Stimulated activated CD4-positive, alpha-beta T cell treated with anti-CD3 and anti-CD28 coated beads, Interleukin-2, amount 100 ng/mL, for 4 hours (primary cell): ENCODE measurements around the gene SHF.

Experiments used
- DNase-seq: peaks from one replicate; pipeline ENCODE4 v3.0.0-alpha.2; 2020; ENCODE audit warnings: low read depth

Gene SHF

DNA sequence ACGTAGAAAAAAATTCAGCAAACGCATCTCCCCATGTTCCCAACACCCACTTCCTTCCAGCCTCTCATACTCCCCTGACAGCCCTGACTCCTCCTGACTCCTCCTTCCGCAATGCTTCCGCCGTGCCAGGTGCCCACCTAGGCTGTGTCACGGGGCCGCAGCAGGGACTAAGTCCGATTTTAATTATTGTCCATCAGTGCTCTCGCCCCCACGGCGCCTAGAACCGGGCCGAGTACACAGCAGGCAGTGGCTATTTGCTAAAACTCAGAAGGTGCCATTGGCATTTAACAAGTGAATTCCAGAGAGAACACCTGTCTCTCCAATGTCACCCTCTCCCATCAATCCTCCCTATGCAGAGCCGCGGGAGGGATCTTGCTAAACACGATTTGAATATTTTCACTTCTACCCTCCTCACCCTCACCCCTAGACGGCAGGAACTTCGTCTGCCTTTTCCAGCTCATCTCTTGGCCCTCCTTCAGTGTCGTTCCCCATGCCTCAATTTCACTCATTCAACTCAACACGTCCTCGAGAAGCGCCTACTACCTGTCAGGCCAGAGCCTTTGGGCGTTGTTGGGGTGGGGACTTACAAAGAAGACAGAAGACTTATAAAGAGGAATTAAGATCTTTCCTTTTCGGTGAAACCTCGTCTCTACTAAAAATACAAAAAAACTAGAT is 11.5 kb upstream of the SHF start:
- DNase-seq = no peak

- DNase-seq = peak; percentile 86
Observed at GRCh38 chr15:45198337-45199135, 10.8 kb upstream of the SHF start.

DNA sequence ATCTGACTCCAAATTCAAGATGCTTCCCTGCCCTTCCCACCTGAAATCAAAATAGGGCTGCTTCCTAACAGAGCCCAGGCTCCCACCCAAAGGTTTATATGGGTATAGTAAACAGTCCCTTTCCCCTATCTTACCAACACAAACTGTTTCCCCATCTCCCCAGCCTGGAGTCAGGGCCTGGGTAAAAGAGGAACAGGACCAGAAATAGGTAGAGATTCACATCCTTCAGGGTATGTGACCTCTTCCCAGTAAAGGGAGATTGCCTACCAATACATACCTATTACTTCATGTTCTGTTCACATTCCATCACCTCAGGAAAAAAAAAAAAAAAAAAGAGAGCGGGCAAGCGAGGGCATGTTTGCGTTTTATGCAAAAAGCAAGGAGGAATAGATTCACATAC is 9.7 kb upstream of the SHF start:
- no peak for DNase-seq

- DNase-seq = no peak
Observed at GRCh38 chr15:45187578-45187893, 230 bp downstream of the SHF start.

- DNase-seq = no peak
Observed at GRCh38 chr15:45186771-45187577, 792 bp downstream of the SHF start.

DNA sequence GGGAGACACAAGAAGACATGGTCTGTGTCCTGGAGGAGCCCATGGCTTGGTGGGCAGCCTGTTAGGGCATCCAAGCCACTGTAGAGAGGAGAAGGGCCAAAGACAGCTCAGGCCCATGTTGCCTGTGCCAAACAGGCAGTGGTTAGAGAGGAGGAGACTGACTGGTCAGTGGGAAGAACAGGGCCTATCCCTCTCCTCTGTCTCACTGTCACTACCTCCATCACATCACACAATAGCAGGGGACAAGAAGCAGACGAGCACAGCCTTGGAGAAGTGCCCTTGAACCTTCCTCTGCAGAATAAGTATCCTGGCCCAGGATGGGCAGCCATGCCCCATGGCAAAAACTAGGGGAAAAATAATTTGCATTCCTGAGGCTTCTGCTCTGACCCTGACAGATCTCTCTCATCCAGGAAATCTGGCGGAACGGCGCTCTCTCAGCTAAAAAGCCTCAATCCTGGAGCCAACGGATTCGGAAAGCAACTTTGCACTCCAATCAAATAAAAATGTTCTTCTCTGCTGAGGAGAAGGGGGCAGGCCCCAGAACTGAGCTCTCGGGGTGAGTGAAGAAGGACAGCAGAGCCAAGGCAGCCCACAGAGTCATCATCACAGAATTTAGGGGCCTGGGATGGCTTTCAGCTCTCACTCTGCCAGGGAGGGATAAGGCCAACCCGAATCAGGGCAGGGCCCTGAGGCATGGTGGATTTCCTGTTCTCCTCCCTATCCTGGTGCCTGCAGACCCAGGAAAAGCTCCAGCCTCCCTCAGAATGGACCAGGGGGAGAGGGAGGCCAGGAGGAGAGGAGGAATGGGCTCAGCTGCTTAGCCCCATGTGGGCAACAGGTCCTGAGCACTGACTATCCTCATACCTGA is 1.6 kb downstream of the SHF start:
- no peak for DNase-seq

GRCh38 chr15:45185069-45185779 is 2.5 kb downstream of the SHF start:
- DNase-seq = no peak

DNA sequence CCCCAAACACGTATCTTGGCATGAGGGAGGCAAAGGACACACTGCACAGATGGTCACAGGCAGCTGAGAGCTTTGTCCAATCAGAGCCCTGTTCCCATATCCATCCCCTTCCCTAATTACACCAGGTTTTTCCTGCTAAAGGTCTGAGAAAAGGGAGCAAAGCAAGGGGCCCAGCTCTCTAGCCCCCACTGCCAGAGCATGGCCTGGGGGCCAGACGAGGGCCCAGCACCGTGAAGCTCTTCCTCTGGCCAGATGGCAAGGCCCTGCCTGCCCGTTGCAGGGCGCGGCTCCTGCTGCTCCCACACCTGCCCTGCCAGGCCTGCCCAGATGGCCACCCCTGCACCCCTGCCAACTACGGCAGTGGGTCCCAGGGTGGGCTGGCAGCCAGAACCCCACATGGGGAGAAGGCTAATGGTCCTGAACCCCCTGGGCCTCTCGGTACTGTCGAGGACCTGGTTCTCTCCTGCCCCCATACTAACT is 3.2 kb downstream of the SHF start:
- DNase-seq = no peak

GRCh38 chr15:45183511-45183910 is 4.3 kb downstream of the SHF start:
- DNase-seq = no peak

DNA sequence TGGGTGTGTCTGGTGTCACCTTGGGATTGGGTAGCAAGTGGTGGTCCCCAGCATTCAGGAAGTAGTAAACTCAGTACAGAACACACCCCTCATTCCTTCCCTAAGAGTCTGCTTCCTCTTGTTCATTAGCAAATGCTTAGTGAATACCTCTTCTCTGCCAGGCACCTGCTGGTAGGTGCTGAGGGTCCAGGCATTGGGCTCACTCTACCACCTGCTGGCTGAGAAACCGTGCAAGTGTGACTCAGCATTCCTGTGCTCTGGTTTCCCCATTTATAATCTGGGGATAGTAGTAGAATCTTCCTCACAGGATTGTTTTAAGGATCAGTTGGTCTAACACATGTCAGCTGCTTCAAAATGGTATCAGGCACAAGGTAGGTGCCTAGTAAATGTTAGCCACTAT is 4.8 kb downstream of the SHF start:
- DNase-seq = no peak

- DNase-seq = no peak
Observed at GRCh38 chr15:45181491-45182285, 6.1 kb downstream of the SHF start.

GRCh38 chr15:45180648-45181436 is 6.9 kb downstream of the SHF start:
- DNase-seq = no peak

DNA sequence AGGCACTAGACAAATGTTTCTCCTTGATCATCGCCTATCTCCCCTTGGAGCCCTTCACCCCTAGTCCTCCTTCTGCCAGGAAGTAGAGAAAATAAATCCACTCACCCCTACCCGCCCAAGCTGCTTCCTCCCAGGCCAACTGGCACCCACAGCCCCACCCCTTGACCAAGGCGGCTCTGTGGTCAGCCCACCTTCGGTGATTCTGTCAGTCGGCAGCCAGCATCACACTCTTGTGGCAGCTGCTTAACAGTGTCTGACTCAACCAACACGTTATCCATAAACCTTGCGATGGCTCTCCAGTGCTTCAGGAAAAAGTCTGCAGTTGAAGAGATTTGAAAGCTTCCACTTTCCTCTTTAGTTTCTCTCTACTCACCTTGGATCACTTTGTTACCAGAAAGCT is 7.6 kb downstream of the SHF start:
- no peak for DNase-seq

DNA sequence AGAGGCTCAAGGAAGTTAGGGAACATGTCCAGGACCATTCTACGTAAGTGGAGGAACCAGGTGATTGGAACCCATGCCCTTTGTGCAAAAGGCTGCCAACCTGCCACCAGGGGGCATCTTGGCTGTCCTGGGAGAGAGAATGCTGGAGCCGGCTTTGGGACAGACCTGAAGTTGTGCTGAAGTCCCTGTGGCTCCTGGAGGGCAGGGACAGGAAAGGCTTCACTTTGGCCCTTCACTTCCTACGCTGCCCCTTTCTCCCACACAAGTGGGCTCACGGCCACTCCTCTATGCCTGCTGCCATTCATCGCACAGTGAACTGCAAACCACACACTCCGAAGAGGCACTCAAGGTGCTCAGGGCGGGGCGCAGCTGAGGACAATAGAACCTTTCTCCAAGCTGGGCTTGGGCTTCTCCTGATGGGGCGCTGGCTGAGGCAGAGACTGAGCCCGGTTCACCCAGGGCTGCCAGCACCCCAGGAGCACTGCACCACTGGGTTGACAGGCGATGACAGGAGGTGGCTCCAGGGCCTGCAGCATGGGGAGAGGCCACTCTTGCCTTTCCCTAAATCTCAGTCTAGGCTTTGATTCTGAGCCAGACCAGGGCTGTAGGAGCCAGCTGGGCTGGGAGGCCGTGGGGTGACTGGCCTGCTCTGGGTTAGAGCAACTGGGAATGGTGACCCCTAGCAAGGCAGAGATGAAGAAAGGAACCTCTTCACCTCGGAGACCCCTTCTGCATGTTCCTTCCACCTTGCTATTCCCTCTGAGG is 8.4 kb downstream of the SHF start:
- no peak for DNase-seq

DNA sequence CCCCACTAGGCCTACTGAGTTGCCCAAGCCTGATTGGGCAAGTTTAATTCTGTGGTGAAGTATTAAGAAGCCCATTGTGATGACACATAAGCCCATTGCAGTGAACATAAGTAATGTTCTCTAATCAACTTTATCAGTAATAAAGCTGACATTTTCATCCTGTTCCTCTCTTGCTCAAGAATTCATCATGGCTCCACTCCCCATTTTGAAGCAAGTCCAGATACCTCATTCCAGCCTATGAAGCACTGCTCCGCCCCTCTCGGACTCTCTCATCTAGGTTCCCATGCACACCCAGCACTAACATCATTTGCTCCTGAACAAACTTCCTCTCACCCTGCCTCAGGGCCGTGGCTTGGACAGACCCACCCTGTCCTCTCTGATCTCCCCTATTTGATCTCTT is 10.5 kb downstream of the SHF start:
- no peak for DNase-seq

- no peak for DNase-seq
Observed at GRCh38 chr15:45174577-45174976, 13.2 kb downstream of the SHF start.

DNA sequence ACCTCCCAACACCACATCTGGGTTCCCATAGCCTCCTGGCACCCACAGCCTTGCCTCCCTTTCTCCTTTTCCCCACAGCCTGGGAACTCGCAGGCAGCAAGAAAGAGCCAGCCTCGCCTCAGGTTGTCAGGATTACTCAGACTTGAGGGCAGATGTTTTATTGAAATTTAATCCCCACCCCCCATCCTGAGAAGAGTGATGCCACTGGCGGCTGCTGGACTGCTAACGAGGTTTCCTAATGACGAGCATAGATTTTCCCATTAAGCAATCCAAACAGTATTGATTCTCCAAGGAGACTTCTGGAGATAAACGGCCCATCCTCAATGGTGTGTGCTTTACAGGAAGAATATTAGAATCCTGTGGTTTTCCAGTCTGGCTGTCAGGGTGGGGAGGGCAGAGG is 13.7 kb downstream of the SHF start:
- no peak for DNase-seq

- no peak for DNase-seq
Observed at GRCh38 chr15:45171912-45172311, 15.9 kb downstream of the SHF start.
